ENCODE data around the gene POLR1G. TPM values are rescaled to one million over a fixed set of nuclear protein-coding genes. Genes with fewer than 3 reads are reported as not detected.

Gene POLR1G
- total and polyA plus RNA-seq, 9 of the 15 experiments (the other 6 are each of a cell fraction or from before 2014, with no cell fraction given) = 3.0 to 50.1 (median 27.4) TPM

- no peak; the same call in 1 of the 2 replicates for TF ChIP-seq THRB (CRISPR knock-in tag; conservative IDR thresholded peaks at IDR 0.05)
- TF ChIP-seq FIP1L1 (IDR thresholded peaks at IDR 0.05; ENCODE audit: low read depth, low read length, poor library complexity, severe bottlenecking) = no peak
- TF ChIP-seq PCBP1 (IDR thresholded peaks at IDR 0.05; ENCODE audit: low read depth, low read length, poor library complexity, severe bottlenecking) = no peak
- peak; percentile 54 for TF ChIP-seq NCOR1 (IDR thresholded peaks at IDR 0.05)
- TF ChIP-seq ZFP30 (CRISPR knock-in tag; IDR thresholded peaks at IDR 0.05; ENCODE audit: borderline replicate concordance) = no peak
- no peak; the same call in 1 of the 2 replicates for TF ChIP-seq SOX6 (IDR thresholded peaks at IDR 0.05)
- TF ChIP-seq ZNF184 (CRISPR knock-in tag; IDR thresholded peaks at IDR 0.05) = no peak
- TF ChIP-seq MTF1 (CRISPR knock-in tag; IDR thresholded peaks at IDR 0.05; ENCODE audit: borderline replicate concordance) = no peak
- TF ChIP-seq STAT5B (CRISPR knock-in tag; IDR thresholded peaks at IDR 0.05) = no peak
- no peak for TF ChIP-seq NR3C1 (CRISPR knock-in tag; IDR thresholded peaks at IDR 0.05)
- TF ChIP-seq NR2C2 (CRISPR knock-in tag; IDR thresholded peaks at IDR 0.05) = 0 out of 2 replicates have a peak, but pooled peaks have one; percentile 6
- peak; percentile 58; the same call in 1 of the 2 replicates for TF ChIP-seq NR2C2 (tag; IDR thresholded peaks at IDR 0.05)
- no peak for TF ChIP-seq NUFIP1 (IDR thresholded peaks at IDR 0.05; ENCODE audit: partially characterized antibody)
- no peak for TF ChIP-seq ZNF583 (CRISPR knock-in tag; IDR thresholded peaks at IDR 0.05)
- no peak for TF ChIP-seq STAT5A (IDR thresholded peaks at IDR 0.05; ENCODE audit: borderline replicate concordance, low read length)
- no peak for TF ChIP-seq ZBTB40 (IDR thresholded peaks at IDR 0.05)
- TF ChIP-seq ZBTB40 (CRISPR knock-in tag; IDR thresholded peaks at IDR 0.05) = no peak
Observed at GRCh38 chr19:45424191-45425058, 18.0 kb downstream of the POLR1G start (continued).

Measured in K562 (cell line).